ENCODE results near the gene CLDN22. TPM values are rescaled to one million over a fixed set of nuclear protein-coding genes. Genes with fewer than 3 reads are reported as not detected.

The CLDN22 gene
- not detected for total RNA-seq

DNA sequence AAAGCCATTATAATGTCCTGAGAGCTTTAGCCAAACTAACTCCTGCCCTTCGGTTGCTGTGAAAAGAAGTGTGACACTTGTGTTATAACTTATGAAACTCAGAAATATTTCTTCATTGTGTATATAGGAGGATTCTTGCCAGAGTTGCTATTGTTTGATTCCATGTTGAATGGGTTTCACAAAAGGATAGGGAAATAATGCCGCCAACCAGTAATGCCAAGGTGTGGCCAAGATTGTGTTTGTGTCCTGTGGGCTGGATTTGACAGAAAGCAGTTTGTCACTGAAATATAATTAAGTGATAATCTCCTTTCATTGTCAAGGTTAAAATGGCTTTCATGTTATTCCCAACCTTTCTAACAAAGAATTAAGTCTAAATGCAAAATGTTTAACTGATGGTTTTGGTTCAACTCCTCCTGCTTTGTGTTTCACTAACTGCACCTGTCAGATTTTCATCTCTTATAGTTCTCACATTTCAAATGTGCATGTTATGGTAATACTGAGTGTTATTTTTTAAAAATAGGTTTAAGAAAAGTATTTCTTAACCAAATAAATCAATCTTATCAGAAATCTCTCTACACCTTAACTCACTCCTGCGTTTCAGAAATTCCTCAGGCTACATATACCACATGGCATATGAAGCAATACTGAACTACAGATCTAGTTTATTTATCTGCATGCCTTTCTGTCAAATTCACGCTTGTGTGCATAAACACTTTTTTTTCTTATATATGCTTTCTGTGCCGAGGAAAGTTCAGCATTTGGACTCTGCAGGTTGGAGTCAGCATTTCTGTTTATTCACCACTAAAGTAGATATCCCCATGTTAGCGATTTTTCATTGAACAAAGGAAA, at the start of gene CLDN22:
TSS of gene CLDN22 (minus strand) at position 66 of the 849 bp plus-strand sequence. CDS start at position 8, 58 bp downstream.
- no peaks in the 10 kb centered on the region for H3K36me3 Mint-ChIP-seq (ENCODE audit: low read depth)
- peaks cover 12% of the 10 kb centered on the region for H3K4me1 Mint-ChIP-seq
- H3K4me3 Mint-ChIP-seq, result peak within 1 kb of the TSS; percentile 56
- H3K9me3 Mint-ChIP-seq, result no peaks in the 10 kb centered on the region
- H3K27ac Mint-ChIP-seq, result peak within 1 kb of the TSS; percentile 52
- H3K27me3 Mint-ChIP-seq, result no peaks in the 10 kb centered on the region
- no peak for ATAC-seq (replicated peaks)

DNA sequence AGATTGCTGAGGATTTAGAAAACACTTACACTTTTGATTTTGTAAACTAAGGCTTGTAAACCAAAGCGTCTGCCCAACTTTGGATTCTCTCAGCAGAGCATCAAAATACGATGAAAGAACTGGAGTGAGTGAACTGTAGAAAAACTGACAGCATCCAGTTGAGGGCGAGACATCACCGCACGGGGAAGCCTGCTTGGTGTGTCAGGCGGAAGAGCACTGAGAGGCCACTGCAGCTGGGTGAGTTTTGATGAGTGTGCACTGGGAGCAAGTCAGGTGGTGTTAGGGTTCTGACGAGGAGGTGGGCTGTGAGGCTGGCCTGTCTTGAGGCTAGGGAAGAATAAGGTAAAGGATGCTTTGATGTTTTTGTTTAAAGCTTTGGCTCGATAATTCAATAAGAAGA, 49.0 kb upstream of the CLDN22 start:
- H3K27me3 Mint-ChIP-seq, result no peaks in the 10 kb centered on the region
- H3K36me3 Mint-ChIP-seq (ENCODE audit: low read depth), result no peaks in the 10 kb centered on the region
- ATAC-seq (replicated peaks), result no peak
- H3K9me3 Mint-ChIP-seq, result no peaks in the 10 kb centered on the region
- no peak overlapping the region for H3K27ac Mint-ChIP-seq
- no peak overlapping the region for H3K4me3 Mint-ChIP-seq
- no peaks in the 10 kb centered on the region for H3K4me1 Mint-ChIP-seq

DNA sequence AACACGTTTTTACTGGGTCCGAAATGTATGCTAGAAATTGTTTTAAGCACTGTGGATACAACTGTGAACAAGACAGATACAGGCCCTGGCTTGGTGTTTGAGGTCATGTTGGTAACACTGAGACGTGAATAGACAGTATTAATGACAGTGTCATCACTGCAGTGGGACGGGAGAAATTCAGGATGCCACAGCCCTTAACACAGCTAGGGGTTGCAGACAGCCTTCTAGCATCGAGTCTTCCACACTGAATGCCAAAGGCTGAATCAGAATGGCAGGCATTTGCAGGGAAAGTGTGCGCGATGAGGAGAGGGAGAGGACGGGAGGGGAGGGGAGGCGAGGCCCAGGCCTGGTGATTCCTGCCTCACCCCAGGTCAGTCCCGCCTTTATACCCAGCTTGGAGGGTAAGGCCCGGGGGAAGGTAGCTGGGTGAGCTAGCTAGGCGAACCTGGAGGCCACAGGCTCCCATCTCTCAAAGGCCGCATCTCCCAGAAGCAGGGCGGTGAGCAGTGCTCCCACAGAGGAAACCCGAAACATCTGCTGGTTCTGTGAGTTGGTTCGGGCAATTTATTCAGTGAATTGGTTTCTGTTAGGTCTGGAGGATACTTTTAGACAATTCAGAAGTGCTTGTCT, 46.2 kb upstream of the CLDN22 start:
- H3K4me3 Mint-ChIP-seq, result no peak overlapping the region
- H3K36me3 Mint-ChIP-seq (ENCODE audit: low read depth), result no peaks in the 10 kb centered on the region
- H3K27me3 Mint-ChIP-seq, result no peaks in the 10 kb centered on the region
- H3K27ac Mint-ChIP-seq, result no peak overlapping the region
- no peak for ATAC-seq (replicated peaks)
- H3K4me1 Mint-ChIP-seq, result no peaks in the 10 kb centered on the region
- H3K9me3 Mint-ChIP-seq, result no peaks in the 10 kb centered on the region

DNA sequence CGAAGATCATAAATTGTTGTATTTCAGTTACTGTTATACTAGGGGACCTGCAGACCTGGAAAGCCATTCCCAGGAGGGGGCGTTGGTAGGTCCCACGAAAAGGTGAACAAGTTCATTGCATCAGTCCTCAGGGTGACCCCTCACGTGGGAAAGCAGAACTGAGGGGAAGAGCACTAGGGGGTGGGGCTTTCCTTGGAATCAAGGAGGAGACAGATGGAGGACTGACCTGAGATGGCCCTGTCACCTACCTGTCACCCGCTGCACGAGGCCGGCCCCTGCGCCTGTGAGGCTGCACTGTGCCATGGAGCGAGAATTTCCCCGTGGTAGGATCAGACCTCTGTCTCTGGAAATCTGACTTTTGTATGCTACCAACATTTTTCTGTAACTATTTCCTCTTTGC, 43.9 kb upstream of the CLDN22 start:
- Mint-ChIP-seq H3K4me3 (no peak overlapping the region), H3K27ac (no peak overlapping the region), H3K4me1 (no peaks in the 10 kb centered on the region), H3K27me3 (no peaks in the 10 kb centered on the region), H3K9me3 (peaks cover 4% of the 10 kb centered on the region), H3K36me3 (ENCODE audit: low read depth) (no peaks in the 10 kb centered on the region)
- no peak for ATAC-seq (replicated peaks)

DNA sequence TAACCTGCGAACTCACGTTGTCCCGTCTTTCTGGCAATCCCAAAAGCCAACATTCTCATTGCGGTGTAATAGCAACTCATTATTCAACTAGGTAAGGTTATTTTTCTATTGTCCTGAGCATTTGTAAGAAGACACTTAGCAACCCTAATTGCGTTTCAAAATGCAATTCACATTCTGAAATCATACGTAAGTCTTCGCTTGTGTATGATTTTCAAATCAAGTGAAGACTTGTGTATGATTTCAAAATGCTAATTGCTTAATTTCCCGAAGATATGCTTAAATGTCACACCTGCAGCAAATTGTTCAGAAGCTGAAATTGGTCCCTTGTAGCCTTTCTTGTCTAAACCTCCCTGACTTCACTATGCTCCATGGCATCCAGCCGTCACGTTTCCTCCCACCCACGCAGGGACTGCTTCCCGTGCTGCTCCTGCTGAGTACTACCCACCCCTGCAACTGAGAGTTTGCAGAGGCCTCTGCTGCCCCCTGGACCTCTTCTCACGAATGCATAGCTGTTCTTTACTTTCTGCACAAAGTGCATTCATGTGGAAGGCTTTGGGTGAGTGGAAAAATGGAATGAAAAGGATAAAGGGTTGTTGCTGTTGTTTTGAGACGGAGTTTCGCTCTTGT, 43.0 kb upstream of the CLDN22 start:
- no peak overlapping the region for H3K27ac Mint-ChIP-seq

DNA sequence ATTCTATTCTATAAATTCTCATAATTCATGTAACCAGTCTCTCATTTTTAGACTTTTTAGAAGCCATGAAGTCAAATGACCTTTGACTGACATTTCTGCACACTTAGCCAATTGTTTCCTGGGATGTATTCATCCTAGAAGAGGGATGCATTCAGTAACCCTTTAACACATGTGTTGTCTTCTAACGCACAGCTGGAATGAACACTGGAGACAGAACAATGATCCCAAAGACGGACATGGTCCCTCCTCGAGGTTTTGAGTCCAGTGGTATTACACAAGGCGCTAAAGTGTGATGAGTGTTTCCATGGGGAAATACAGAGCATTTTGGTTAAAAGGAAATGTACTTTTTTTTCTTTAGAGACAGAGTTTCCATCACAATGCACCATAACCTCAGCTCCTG, 42.0 kb upstream of the CLDN22 start:
- H3K4me1 Mint-ChIP-seq, result no peaks in the 10 kb centered on the region
- no peak overlapping the region for H3K27ac Mint-ChIP-seq
- no peak for ATAC-seq (replicated peaks)
- H3K9me3 Mint-ChIP-seq, result peaks cover 4% of the 10 kb centered on the region
- no peaks in the 10 kb centered on the region for H3K36me3 Mint-ChIP-seq (ENCODE audit: low read depth)
- H3K4me3 Mint-ChIP-seq, result no peak overlapping the region
- H3K27me3 Mint-ChIP-seq, result peaks cover 3% of the 10 kb centered on the region

More for the DNA sequence above, 43.0 kb upstream of the CLDN22 start:
- no peak for ATAC-seq (replicated peaks)
- Mint-ChIP-seq H3K9me3 (peaks cover 4% of the 10 kb centered on the region), H3K36me3 (ENCODE audit: low read depth) (no peaks in the 10 kb centered on the region), H3K27me3 (no peaks in the 10 kb centered on the region), H3K4me3 (no peak overlapping the region), H3K4me1 (no peaks in the 10 kb centered on the region)

DNA sequence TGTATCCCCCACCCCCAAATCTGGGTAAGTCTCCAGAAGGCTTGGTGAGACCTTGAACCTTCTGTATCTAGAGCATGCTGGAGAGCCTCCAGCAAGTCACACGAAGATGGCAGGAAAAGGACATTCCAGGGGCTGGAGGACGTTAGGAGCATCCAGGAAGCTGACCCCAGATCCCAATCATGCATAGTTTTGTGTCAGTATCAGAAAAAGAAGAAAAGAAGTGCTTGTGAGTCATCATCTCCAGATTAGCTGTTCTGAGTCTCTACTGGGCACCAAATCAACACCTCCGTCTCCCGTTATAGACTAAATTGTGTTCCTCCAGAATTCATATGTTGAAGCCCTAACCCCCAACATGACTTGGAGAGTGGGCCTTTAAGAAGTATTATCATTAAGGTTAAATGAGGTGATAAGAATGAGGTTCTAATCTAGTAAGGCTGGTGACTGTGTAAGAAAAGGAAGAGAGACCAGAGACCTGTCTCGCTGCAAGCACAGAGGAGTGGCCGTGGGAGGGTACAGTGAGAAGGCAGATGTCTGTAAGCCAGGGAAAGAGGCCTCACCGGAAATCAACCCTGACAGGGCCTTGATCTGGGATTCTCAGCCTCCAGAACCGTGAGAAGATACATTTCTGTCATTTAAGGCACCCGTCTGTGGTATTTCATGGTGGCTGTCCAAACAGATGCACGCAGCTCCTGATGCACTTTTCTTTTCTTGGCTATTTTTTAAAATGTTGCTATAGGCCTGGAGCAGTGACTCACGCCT, 40.3 kb upstream of the CLDN22 start:
- Mint-ChIP-seq H3K9me3 (peaks cover 4% of the 10 kb centered on the region), H3K4me1 (no peaks in the 10 kb centered on the region), H3K27ac (no peak overlapping the region)

DNA sequence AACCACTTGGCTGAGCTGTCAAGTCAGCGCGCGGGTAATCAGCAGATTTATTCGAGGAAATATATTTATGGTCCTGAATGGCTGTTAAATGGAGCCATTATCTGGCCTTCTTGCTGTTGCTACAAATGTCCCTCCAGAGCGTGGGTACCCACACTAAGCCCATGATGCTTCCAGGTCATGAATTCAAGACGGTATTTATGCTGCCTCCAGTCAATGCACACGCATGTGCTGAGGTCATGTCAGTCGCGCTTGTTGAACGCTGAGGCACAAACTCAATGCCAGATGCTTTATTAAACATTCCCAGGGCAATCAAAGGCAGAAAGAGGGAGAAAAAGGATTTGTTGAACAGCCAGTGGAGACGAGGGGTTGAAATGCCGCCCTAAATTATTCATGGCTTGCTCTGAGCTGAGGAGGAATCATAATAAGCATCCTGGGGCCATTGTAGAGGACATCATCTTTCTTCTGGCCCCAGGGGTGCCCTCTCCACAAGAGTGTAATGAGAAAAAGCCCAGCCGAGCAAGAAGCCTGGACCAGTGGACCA, 38.2 kb upstream of the CLDN22 start:
- no peaks in the 10 kb centered on the region for H3K36me3 Mint-ChIP-seq (ENCODE audit: low read depth)
- peaks cover 3% of the 10 kb centered on the region for H3K27me3 Mint-ChIP-seq
- ATAC-seq (replicated peaks), result no peak
- H3K27ac Mint-ChIP-seq, result no peak overlapping the region
- peaks cover 4% of the 10 kb centered on the region for H3K9me3 Mint-ChIP-seq
- H3K4me1 Mint-ChIP-seq, result no peaks in the 10 kb centered on the region
- no peak overlapping the region for H3K4me3 Mint-ChIP-seq

More for the DNA sequence above, 40.3 kb upstream of the CLDN22 start:
- no peak for ATAC-seq (replicated peaks)
- H3K36me3 Mint-ChIP-seq (ENCODE audit: low read depth), result no peaks in the 10 kb centered on the region
- no peak overlapping the region for H3K4me3 Mint-ChIP-seq
- H3K27me3 Mint-ChIP-seq, result peaks cover 3% of the 10 kb centered on the region

DNA sequence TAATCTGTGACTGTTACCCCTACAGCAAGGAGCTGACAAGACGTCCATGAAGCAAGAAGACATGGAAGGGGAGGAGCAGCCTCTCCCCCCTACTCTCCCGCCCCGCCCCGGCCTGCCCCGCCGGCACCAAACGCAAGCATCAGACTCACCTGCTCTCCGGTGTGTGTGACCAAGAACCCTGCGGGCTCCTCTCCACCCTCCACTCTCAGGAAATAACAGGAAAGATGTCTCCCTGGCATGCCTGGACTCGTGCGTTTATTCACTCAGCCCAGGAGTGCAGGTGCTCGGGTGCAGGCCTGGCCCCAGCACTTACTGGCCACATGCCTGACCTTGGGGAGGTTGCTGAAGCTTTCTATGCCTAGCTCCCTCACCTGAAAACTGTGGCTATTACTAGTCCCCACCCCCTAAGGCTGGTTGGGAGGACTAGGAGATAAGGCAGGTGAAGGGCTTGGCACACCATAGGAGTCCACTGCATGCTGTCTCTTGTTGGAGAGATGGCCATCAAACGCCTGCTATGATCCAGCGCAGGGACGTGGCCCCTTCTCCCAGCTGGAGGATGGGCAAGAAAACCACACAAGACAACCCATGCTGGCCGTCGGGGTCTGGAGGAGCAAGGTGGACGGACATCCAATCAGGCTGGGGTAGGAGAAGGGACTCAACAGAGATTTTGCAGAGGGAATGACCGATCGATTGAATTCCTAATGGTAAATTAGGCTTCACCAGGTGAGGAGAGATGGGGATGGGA, 37.0 kb upstream of the CLDN22 start:
- Mint-ChIP-seq H3K4me3 (no peak overlapping the region), H3K9me3 (peaks cover 4% of the 10 kb centered on the region), H3K27ac (no peak overlapping the region), H3K27me3 (peaks cover 3% of the 10 kb centered on the region), H3K4me1 (no peaks in the 10 kb centered on the region), H3K36me3 (ENCODE audit: low read depth) (no peaks in the 10 kb centered on the region)
- no peak for ATAC-seq (replicated peaks)

DNA sequence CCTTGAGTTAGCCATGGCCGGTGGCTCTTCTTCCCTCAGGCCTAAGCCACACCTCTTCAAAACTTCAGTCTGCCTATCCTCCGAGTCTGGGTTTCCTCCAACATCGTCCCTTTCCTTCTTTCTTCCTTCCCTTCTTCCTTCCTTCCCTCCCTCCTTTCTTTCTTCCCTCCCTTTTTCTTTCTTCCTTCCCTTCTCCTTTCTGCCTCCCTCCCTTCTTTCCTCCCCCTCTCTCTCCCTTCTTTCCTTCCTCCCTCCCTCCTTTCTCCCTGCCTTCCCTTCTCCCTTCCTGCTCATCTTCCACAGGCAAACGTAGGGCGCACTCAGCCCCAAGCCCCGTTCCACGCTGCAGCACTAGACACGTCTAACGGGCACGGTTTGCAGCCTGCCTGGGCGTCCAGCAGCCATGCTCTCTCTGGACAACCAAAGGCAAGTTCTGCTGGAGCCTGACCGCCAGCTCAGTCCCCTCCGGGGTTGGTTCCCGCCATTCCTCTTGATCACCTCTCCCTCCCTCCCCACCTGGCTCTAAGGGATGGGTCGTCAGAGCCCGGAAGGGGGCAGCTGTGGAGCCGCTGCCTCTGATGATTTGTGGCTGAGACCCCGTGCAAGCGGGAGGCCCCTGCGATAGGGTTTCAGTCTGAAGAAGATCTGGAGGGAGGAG, 36.2 kb upstream of the CLDN22 start:
- H3K9me3 Mint-ChIP-seq, result peaks cover 4% of the 10 kb centered on the region
- H3K27me3 Mint-ChIP-seq, result peaks cover 3% of the 10 kb centered on the region
- H3K27ac Mint-ChIP-seq, result no peak overlapping the region
- H3K36me3 Mint-ChIP-seq (ENCODE audit: low read depth), result no peaks in the 10 kb centered on the region
- no peak overlapping the region for H3K4me3 Mint-ChIP-seq
- no peaks in the 10 kb centered on the region for H3K4me1 Mint-ChIP-seq
- no peak for ATAC-seq (replicated peaks)

DNA sequence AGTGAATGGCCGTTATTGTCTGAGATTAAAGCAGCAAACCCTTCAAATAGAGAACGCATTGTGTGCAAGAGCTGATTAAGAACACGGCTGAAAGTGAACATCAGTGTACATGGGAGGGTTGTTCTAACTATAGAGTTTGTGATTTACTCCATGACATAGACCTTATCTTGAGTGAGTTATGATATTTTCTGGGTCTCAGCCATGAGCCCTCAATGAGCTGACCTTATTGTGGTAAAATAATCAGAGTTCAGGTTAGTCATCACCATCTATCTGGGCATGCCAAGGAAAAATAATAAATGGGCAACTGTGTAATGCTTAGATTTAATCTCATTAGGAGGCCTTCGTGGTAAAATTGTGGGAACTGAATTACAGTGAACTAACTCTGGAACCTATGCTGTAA, 35.3 kb upstream of the CLDN22 start:
- H3K9me3 Mint-ChIP-seq, result peaks cover 3% of the 10 kb centered on the region
- H3K4me1 Mint-ChIP-seq, result no peaks in the 10 kb centered on the region
- no peak overlapping the region for H3K4me3 Mint-ChIP-seq
- H3K27me3 Mint-ChIP-seq, result peaks cover 10% of the 10 kb centered on the region
- no peak overlapping the region for H3K27ac Mint-ChIP-seq
- no peak for ATAC-seq (replicated peaks)
- H3K36me3 Mint-ChIP-seq (ENCODE audit: low read depth), result no peaks in the 10 kb centered on the region

DNA sequence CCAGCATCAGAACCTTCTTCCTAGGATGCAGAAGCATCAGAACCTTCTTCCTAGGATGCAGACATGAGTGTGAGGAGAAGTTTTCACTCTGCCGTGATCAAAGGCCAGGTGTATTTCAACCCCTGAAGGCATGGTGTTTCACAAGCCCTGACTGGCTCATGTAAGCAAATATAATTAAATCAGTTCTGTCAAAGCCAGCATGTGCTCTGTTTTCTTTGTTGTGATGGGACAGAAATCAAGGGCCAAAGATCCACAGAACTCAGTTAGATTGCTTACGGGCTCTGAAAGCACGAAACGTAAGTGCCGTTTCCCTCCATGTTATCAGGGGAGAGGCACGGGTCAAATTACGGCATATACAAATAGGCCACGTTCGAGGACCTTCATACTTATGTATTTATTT, 34.1 kb upstream of the CLDN22 start:
- Mint-ChIP-seq H3K4me1 (no peaks in the 10 kb centered on the region), H3K27ac (no peak overlapping the region), H3K36me3 (ENCODE audit: low read depth) (no peaks in the 10 kb centered on the region), H3K4me3 (no peak overlapping the region), H3K9me3 (no peaks in the 10 kb centered on the region), H3K27me3 (peaks cover 12% of the 10 kb centered on the region)
- ATAC-seq (replicated peaks), result no peak

DNA sequence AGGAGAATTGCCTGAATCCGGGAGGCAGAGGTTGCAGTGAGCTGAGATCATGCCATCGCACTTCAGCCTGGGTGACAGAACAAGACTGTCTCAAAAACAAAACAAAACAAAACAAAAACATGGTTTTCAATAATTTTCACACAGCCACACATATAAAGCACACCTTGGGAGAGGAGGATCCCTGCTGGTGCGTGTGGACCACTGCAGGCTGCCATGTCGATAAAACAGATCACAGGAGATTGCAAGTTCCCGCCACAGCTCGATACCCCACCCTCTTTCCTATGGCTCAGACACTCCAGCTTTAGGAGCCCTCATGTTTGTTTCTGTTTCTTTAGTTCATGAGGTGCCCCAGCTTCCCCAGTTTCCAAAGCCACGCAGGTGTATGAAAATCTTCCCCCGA, 33.5 kb upstream of the CLDN22 start:
- H3K27me3 Mint-ChIP-seq, result peaks cover 12% of the 10 kb centered on the region
- H3K9me3 Mint-ChIP-seq, result no peaks in the 10 kb centered on the region
- H3K36me3 Mint-ChIP-seq (ENCODE audit: low read depth), result no peaks in the 10 kb centered on the region
- no peak overlapping the region for H3K27ac Mint-ChIP-seq
- H3K4me1 Mint-ChIP-seq, result peaks cover 3% of the 10 kb centered on the region
- no peak overlapping the region for H3K4me3 Mint-ChIP-seq
- no peak for ATAC-seq (replicated peaks)
